Astrocyte (in vitro differentiated cells and primary cell): Measurements from ENCODE around the gene LYPD3. TPM values are rescaled to one million over a fixed set of nuclear protein-coding genes. Genes with fewer than 3 reads are reported as not detected.

Experiments
- DNase-seq: peaks from one replicate; pipeline ENCODE4 v3.0.0-alpha.2; 2010; ENCODE audit warnings: low read depth
- FAIRE-seq: peaks from 2 replicates; lab custom pipeline; 2011; peaks lifted over from hg19 to GRCh38; lab: Jason Lieb, UNC
- H2AFZ ChIP-seq: 2 replicates; pipeline ENCODE4 v1.6.0; 2012; ENCODE audit warnings: low read depth, low read length, inconsistent platforms
- H3K27ac ChIP-seq: 2 replicates; pipeline ENCODE4 v1.5.1; 2011; ENCODE audit warnings: low read depth, low read length, inconsistent platforms
- H3K27me3 ChIP-seq: 2 replicates; pipeline ENCODE4 v1.6.0; 2011; ENCODE audit warnings: low read length, inconsistent platforms; ENCODE audit not compliant: insufficient read depth
- H3K36me3 ChIP-seq: 2 replicates; pipeline ENCODE4 v1.5.1; 2011; ENCODE audit warnings: low read length, inconsistent platforms; ENCODE audit not compliant: insufficient read depth
- H3K4me1 ChIP-seq: 2 replicates; pipeline ENCODE4 v1.5.1; 2011; ENCODE audit warnings: low read length, inconsistent platforms; ENCODE audit not compliant: insufficient read depth
- H3K4me2 ChIP-seq: 2 replicates; pipeline ENCODE4 v1.6.0; 2012; ENCODE audit warnings: low read length, inconsistent platforms
- H3K4me3 ChIP-seq: 2 replicates; pipeline ENCODE4 v1.5.1; 2011; ENCODE audit warnings: low read depth, mild to moderate bottlenecking, low read length, inconsistent platforms; ENCODE audit not compliant: insufficient read depth
- H3K79me2 ChIP-seq: 2 replicates; pipeline ENCODE4 v1.6.0; 2012; ENCODE audit warnings: mild to moderate bottlenecking, low read length, inconsistent platforms; ENCODE audit not compliant: insufficient read depth
- H3K9ac ChIP-seq: 2 replicates; pipeline ENCODE4 v1.6.0; 2012; ENCODE audit warnings: mild to moderate bottlenecking, low read length, inconsistent platforms
- H3K9me3 ChIP-seq: 2 replicates; pipeline ENCODE4 v1.5.1; 2012; ENCODE audit warnings: low read depth, mild to moderate bottlenecking, low read length, inconsistent platforms; ENCODE audit not compliant: insufficient read depth
- H4K20me1 ChIP-seq: 2 replicates; pipeline ENCODE4 v1.6.0; 2012; ENCODE audit warnings: low read length, inconsistent platforms; ENCODE audit not compliant: insufficient read depth
- H3K27ac Mint-ChIP-seq: one replicate; pipeline ENCODE4 v1.8.0; 2021; ENCODE audit warnings: mild to moderate bottlenecking, mixed read lengths; ENCODE audit not compliant: unreplicated experiment
- H3K27me3 Mint-ChIP-seq: one replicate; pipeline ENCODE4 v1.8.0; 2021; ENCODE audit warnings: low read depth, mixed read lengths; ENCODE audit not compliant: unreplicated experiment
- H3K36me3 Mint-ChIP-seq: one replicate; pipeline ENCODE4 v1.8.0; 2021; ENCODE audit warnings: low read depth, mixed read lengths; ENCODE audit not compliant: unreplicated experiment
- H3K4me1 Mint-ChIP-seq: one replicate; pipeline ENCODE4 v1.8.0; 2021; ENCODE audit warnings: low read depth, mixed read lengths; ENCODE audit not compliant: unreplicated experiment
- H3K4me3 Mint-ChIP-seq: one replicate; pipeline ENCODE4 v1.8.0; 2021; ENCODE audit warnings: mild to moderate bottlenecking, moderate library complexity, mixed read lengths; ENCODE audit not compliant: unreplicated experiment
- H3K9me3 Mint-ChIP-seq: one replicate; pipeline ENCODE4 v1.8.0; 2021; ENCODE audit warnings: mild to moderate bottlenecking, mixed read lengths; ENCODE audit not compliant: unreplicated experiment
- CTCF ChIP-seq: IDR thresholded peaks from 2 replicates; pipeline ENCODE4 v1.5.1; 2011; ENCODE audit warnings: low read depth, mild to moderate bottlenecking, inconsistent platforms, low read length, moderate library complexity; ENCODE audit not compliant: insufficient read depth
- EZH2 ChIP-seq: IDR thresholded peaks from 2 replicates; pipeline ENCODE4 v1.6.1; 2012; ENCODE audit warnings: mild to moderate bottlenecking, low read length, inconsistent platforms; ENCODE audit not compliant: insufficient read depth
- total RNA-seq: library from RNA; stranded (reverse); gene quantifications from 2 replicates; pipeline ENCODE4 v1.2.1, GENCODE V29; 2021

Gene LYPD3
- total RNA-seq, 1 donor from 2014 or later = 0.54 TPM

- H3K4me1 ChIP-seq = no peaks in the 10 kb centered on the region
- no peaks in the 10 kb centered on the region for H3K27me3 ChIP-seq
- DNase-seq (no peak), FAIRE-seq (no peak)
- no peak overlapping the region for H3K9ac ChIP-seq
- no peak overlapping the region for H3K4me2 ChIP-seq
- no peaks in the 10 kb centered on the region for H3K9me3 ChIP-seq
- Mint-ChIP-seq H3K4me3 (no peak overlapping the region), H3K4me1 (no peaks in the 10 kb centered on the region), H3K27me3 (peaks cover 1% of the 10 kb centered on the region), H3K36me3 (peaks cover 12% of the 10 kb centered on the region), H3K27ac (no peak overlapping the region), H3K9me3 (no peaks in the 10 kb centered on the region)
- H3K79me2 ChIP-seq = no peaks in the 10 kb centered on the region
- no peak for TF ChIP-seq CTCF
- no peak overlapping the region for H3K27ac ChIP-seq
- no peaks in the 10 kb centered on the region for H4K20me1 ChIP-seq
- no peak overlapping the region for H2AFZ ChIP-seq
- H3K4me3 ChIP-seq = no peak overlapping the region
- H3K36me3 ChIP-seq = no peaks in the 10 kb centered on the region
Measured at GRCh38 chr19:43495082-43495481, 29.7 kb upstream of the LYPD3 start.

GRCh38 chr19:43490759-43491158, 25.4 kb upstream of the LYPD3 start:
- Histone ChIP-seq H3K4me3 (no peak overlapping the region), H4K20me1 (no peaks in the 10 kb centered on the region), H3K9me3 (no peaks in the 10 kb centered on the region), H3K4me2 (no peak overlapping the region), H3K36me3 (no peaks in the 10 kb centered on the region), H2AFZ (no peak overlapping the region), H3K79me2 (no peaks in the 10 kb centered on the region), H3K27me3 (no peaks in the 10 kb centered on the region), H3K4me1 (no peaks in the 10 kb centered on the region), H3K27ac (no peak overlapping the region), H3K9ac (no peak overlapping the region)
- no peaks in the 10 kb centered on the region for H3K27me3 Mint-ChIP-seq
- H3K4me3 Mint-ChIP-seq = no peak overlapping the region
- H3K4me1 Mint-ChIP-seq = no peaks in the 10 kb centered on the region
- DNase-seq (no peak), FAIRE-seq (no peak)
- TF ChIP-seq CTCF (no peak), EZH2 (no peak)
- peaks cover 8% of the 10 kb centered on the region for H3K36me3 Mint-ChIP-seq
- H3K27ac Mint-ChIP-seq = no peak overlapping the region
- no peaks in the 10 kb centered on the region for H3K9me3 Mint-ChIP-seq

- Mint-ChIP-seq H3K36me3 (peaks cover 8% of the 10 kb centered on the region), H3K27ac (no peak overlapping the region), H3K4me1 (no peaks in the 10 kb centered on the region), H3K27me3 (no peaks in the 10 kb centered on the region), H3K9me3 (no peaks in the 10 kb centered on the region), H3K4me3 (no peak overlapping the region)
- Histone ChIP-seq H3K79me2 (no peaks in the 10 kb centered on the region), H3K4me2 (no peak overlapping the region), H3K4me1 (no peaks in the 10 kb centered on the region), H3K4me3 (no peak overlapping the region), H3K9me3 (no peaks in the 10 kb centered on the region), H3K27me3 (no peaks in the 10 kb centered on the region), H4K20me1 (no peaks in the 10 kb centered on the region), H3K36me3 (no peaks in the 10 kb centered on the region), H3K27ac (no peak overlapping the region), H3K9ac (no peak overlapping the region), H2AFZ (no peak overlapping the region)
- FAIRE-seq = no peak
- no peak for TF ChIP-seq EZH2
- no peak for TF ChIP-seq CTCF
- DNase-seq = no peak
Measured at GRCh38 chr19:43489979-43490599, 24.7 kb upstream of the LYPD3 start.
